ENCODE results near the gene GFRA4. TPM values are rescaled to one million over a fixed set of nuclear protein-coding genes. Genes with fewer than 3 reads are reported as not detected.

The GFRA4 gene
- total RNA-seq, 1 experiment from 2014 or later, result not detected

GRCh38 chr20:3661060-3661813, 2.0 kb downstream of the GFRA4 start (continued):
- TF ChIP-seq AR (CRISPR knock-in tag; IDR thresholded peaks at IDR 0.05) (no peak), NFATC4 (CRISPR knock-in tag; IDR thresholded peaks at IDR 0.05) (no peak), ZNF138 (CRISPR knock-in tag; conservative IDR thresholded peaks at IDR 0.05) (no peak), CREM (CRISPR knock-in tag; IDR thresholded peaks at IDR 0.05) (no peak), ZNF317 (CRISPR knock-in tag; IDR thresholded peaks at IDR 0.05; ENCODE audit: borderline replicate concordance, low read depth) (no peak), FOXP1 (CRISPR knock-in tag; IDR thresholded peaks at IDR 0.05; ENCODE audit: borderline replicate concordance) (no peak), RELA (CRISPR knock-in tag; IDR thresholded peaks at IDR 0.05; ENCODE audit: borderline replicate concordance) (no peak), FOXJ3 (CRISPR knock-in tag; IDR thresholded peaks at IDR 0.05; ENCODE audit: borderline replicate concordance) (no peak), CDX4 (CRISPR knock-in tag; IDR thresholded peaks at IDR 0.05; ENCODE audit: borderline replicate concordance) (no peak), MYBL2 (CRISPR knock-in tag; IDR thresholded peaks at IDR 0.05) (no peak), SOX15 (CRISPR knock-in tag; IDR thresholded peaks at IDR 0.05) (no peak)

GRCh38 chr20:3660262-3661059, 2.7 kb downstream of the GFRA4 start:
- ATAC-seq (no peak; the same call in 1 of the 2 replicates), DNase-seq (ENCODE audit: low spot score) (peak; percentile 30)
- peaks cover 8% of the 10 kb centered on the region; the same call in 1 of the 2 replicates for H3K4me1 Mint-ChIP-seq
- ChIA-PET POLR2A (no interaction called here), CTCF (interaction anchor here (1.0 to 4.4 kb wide), 5 partner anchors 11 to 107 kb away, joined by 3 to 17 read pairs (median 5); partner anchors contain the start of gene ADISSP)
- no peak overlapping the region for H3K27ac Mint-ChIP-seq
- peaks cover 60% of the 10 kb centered on the region for H3K27me3 Mint-ChIP-seq (ENCODE audit: low read depth)
- TF ChIP-seq ESRRA (CRISPR knock-in tag; IDR thresholded peaks at IDR 0.05; ENCODE audit: borderline replicate concordance), result no peak
- TF ChIP-seq USF2 (CRISPR knock-in tag; IDR thresholded peaks at IDR 0.05), result no peak
- TF ChIP-seq IRF1 (CRISPR knock-in tag; IDR thresholded peaks at IDR 0.05), result no peak
- no peak for TF ChIP-seq SOX15 (CRISPR knock-in tag; IDR thresholded peaks at IDR 0.05)
- no peak for TF ChIP-seq GRHL2 (CRISPR knock-in tag; IDR thresholded peaks at IDR 0.05; ENCODE audit: insufficient replicate concordance, severe bottlenecking)
- peaks cover 2% of the 10 kb centered on the region; the same call in 1 of the 2 replicates for H3K9me3 Mint-ChIP-seq
- peak overlapping the region; percentile 34; the same call in 1 of the 2 replicates for H3K4me3 Mint-ChIP-seq
- no peaks in the 10 kb centered on the region for H3K36me3 Mint-ChIP-seq

All from WTC11 (cell line).